Lower leg skin (tissue), 3 donors: ENCODE data around the gene EYS.

Experiments used
- POLR2A ChIP-seq, 2 donors: fragments of 450-650 bp; IDR thresholded peaks; one replicate each; pipeline ENCODE4 v1.6.1; 2016 to 2017; ENCODE audit warnings: antibody characterized with exemption in 2 of 2, mild to moderate bottlenecking in 1 of 2, moderate library complexity in 1 of 2
- TF ChIP-seq, protein P1 (sequence below), 3 donors: fragments of 450-650 bp; IDR thresholded peaks; one replicate each; pipeline ENCODE4 v1.5.1; 2016; ENCODE audit warnings: antibody characterized with exemption in 3 of 3, mild to moderate bottlenecking in 3 of 3, moderate library complexity in 2 of 3

DNA sequence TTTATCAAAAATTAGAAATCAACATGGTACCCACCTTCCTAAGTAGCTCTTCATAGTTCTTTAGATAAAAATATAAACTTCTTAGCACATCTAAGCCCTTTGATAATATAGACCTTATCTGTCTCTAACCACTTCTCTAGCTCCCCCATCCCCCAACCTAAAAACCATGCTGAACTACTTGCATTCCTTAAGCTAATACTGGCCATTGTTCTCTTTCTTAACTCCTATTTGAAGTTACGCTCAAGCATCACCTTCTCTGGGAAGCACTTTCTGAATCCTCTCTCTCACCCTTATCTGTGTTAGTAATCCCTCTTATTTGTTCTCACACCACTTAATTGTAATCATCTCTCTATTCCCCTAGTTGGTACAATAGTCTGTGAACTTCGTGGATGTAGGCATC, 1918.5 kb downstream of the EYS start:
- TF ChIP-seq, protein P1, sequence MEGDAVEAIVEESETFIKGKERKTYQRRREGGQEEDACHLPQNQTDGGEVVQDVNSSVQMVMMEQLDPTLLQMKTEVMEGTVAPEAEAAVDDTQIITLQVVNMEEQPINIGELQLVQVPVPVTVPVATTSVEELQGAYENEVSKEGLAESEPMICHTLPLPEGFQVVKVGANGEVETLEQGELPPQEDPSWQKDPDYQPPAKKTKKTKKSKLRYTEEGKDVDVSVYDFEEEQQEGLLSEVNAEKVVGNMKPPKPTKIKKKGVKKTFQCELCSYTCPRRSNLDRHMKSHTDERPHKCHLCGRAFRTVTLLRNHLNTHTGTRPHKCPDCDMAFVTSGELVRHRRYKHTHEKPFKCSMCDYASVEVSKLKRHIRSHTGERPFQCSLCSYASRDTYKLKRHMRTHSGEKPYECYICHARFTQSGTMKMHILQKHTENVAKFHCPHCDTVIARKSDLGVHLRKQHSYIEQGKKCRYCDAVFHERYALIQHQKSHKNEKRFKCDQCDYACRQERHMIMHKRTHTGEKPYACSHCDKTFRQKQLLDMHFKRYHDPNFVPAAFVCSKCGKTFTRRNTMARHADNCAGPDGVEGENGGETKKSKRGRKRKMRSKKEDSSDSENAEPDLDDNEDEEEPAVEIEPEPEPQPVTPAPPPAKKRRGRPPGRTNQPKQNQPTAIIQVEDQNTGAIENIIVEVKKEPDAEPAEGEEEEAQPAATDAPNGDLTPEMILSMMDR (IDR thresholded peaks at IDR 0.05) = no peak
- no peak for TF ChIP-seq POLR2A (IDR thresholded peaks at IDR 0.05)
